Astrocyte of the cerebellum (primary cell): ENCODE results near the gene STX16.

Source experiments
- DNase-seq: peaks from one replicate; pipeline ENCODE4 v3.0.0-alpha.2; 2011; ENCODE audit warnings: low read depth
- H3K4me3 ChIP-seq: 2 replicates; pipeline ENCODE4 v1.5.1; 2011; ENCODE audit warnings: mild to moderate bottlenecking, low read depth, low read length, moderate library complexity
- CTCF ChIP-seq: IDR thresholded peaks from 2 replicates; pipeline ENCODE4 v1.5.1; 2012; ENCODE audit warnings: low read length, low read depth, moderate library complexity, mild to moderate bottlenecking; ENCODE audit errors: missing control alignments
- in situ Hi-C: cut with HindIII; loops from 2 replicates; pipeline ENCODE4 v1.10.0; 2017; ENCODE audit warnings: low sequenced_read_pairs

The STX16 gene

GRCh38 chr20:58698741-58699622 is 47.9 kb downstream of the STX16 start:
- in situ Hi-C loops: no loop called here
- no peak for TF ChIP-seq CTCF
- no peak for DNase-seq
- H3K4me3 ChIP-seq: no peak overlapping the region

DNA sequence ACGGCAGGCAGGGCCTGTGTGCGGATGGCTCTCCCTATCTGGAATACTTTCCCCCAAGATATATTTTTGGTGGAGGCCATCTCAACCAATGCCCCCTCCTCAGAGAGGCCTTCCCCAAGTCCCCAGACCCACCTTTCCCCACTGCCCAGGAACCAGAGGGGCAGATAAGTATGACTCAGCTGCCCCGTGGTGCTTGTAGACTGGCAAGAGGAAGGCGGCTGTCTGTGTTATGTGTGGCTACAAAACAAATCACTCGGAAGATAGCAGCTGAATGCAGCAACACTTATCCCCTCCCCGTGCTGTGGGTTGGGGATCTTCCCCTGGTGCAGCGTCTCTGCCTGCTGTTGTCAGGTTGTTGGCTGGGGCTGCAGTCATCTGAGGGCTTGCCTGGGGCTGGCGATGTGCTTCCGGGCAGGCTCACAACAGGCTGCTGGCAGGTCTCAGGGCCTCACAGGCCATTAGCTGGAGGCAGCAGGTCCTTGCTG is 48.6 kb downstream of the STX16 start:
- TF ChIP-seq CTCF: no peak
- no peak for DNase-seq
- H3K4me3 ChIP-seq: no peak overlapping the region
- in situ Hi-C loops: no loop called here

GRCh38 chr20:58700121-58700821 is 49.2 kb downstream of the STX16 start:
- DNase-seq: no peak
- no peak for TF ChIP-seq CTCF
- in situ Hi-C loops: no loop called here
- no peak overlapping the region for H3K4me3 ChIP-seq

- TF ChIP-seq CTCF: no peak
- in situ Hi-C loops: no loop called here
- DNase-seq: no peak
- H3K4me3 ChIP-seq: no peak overlapping the region
Measured at GRCh38 chr20:58700823-58701222, 49.7 kb downstream of the STX16 start.

DNA sequence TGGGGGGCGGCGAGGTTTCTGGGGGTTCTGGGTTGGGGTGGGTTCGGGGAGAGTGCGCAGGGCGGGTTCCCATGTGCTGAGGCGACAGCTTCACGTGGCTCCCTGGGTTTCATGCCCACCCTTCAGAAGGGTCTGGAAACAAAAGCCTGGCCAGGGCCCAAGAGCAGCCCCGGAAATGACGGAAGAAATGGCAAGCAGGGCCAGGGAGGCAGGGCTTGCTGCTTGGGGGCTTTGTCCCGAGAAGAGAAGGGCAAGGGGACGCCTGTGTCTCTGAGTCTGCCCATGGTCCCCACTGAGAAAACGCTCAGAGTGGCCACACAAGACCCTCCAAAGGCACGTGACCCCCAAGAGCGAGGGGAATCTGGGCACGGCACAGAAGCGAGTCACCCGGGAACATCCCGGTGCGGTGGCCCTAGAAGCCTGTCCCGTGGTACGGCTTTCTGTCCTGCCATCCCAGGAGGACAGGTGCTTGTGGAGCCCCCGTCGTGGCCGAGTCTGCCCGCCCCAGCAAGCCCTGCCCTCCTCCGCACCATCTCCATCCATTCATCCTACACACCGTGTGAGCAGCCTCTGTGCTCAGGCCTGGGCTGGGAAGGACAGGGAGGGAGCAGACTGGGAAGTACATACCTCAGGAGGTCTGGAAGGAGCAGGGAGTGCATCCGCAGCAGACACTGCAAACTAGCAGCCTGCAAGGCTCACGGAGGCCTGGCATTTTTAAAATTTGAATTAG is 50.5 kb downstream of the STX16 start:
- in situ Hi-C loops: no loop called here
- no peak for TF ChIP-seq CTCF
- H3K4me3 ChIP-seq: no peak overlapping the region
- no peak for DNase-seq

DNA sequence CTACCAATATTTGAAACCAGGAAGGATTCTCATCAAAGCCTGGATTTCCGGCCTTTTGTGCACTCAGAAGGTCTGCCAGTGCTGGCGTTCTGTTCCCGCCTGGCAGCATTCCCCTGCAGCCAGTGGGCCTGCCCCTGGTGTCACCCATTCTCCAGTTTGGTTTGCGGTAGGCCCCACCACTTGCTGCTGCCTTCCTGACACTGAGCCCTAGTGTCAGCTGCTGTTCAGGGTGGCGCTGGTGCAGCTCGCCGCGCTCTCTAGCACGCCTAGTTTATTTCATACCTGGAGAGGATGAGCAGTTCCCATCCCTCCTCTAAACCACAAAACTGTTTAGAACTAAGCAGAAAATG is 51.1 kb downstream of the STX16 start:
- TF ChIP-seq CTCF: no peak
- no peak for DNase-seq
- no peak overlapping the region for H3K4me3 ChIP-seq
- in situ Hi-C loops: no loop called here
